GM15510 (cell line): Measurements from ENCODE around the gene ZNF367.

Experiments used
- POLR2A ChIP-seq: IDR thresholded peaks from 3 replicates; pipeline ENCODE4 v1.6.1; 2011; ENCODE audit warnings: borderline replicate concordance; ENCODE audit not compliant: insufficient read length; ENCODE audit errors: extremely low read depth

Gene ZNF367

GRCh38 chr9:96398582-96399324, 19.4 kb downstream of the ZNF367 start:
- no peak for TF ChIP-seq POLR2A

DNA sequence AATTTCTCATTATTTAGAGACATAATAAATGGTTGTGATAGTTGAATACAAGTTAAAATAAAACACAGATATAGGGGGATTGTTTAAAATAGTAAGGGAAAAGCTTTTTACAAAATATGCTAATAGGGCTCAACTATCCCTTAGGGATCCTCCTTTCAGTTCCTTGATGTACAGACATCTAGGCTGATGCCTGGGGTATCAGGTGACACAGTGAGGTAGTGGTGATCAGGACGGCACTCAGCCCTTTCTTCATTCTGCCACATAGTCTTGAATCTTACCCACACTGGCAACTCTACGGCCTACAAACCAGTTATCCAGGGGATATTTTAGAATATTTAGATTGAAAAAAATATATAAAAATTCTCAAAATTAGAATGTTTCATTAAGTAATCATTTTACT, 22.2 kb downstream of the ZNF367 start:
- no peak for TF ChIP-seq POLR2A

DNA sequence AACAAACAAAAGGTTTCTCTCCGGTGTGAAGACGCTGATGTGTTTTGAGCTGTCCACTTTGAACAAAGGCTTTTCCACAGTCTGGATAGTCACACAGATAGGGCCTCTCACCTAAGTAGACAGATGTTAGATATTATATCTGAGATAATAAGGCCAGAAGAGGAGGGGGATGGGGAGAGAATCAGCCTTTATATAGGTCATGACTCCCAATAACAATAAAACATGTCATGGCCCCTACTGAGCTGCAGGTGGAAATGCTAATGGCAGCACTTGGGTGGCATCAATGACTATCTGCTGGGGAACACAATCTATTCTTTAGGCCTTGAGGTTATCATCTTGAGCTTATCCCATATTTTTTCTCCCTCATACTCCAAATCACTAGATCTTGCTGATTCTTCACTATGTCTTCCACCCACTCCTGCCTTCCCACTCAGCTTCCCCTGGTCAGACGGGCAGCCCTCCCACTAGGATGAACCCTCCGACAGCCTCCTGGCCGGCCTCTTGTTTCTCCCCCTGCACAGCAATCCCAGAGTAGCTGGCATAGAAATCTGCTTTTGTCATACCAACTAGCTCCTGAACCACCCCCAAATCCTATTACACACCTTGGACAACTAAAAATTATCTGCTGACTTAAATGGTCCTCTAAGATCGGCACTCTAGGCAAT, 23.2 kb downstream of the ZNF367 start:
- no peak for TF ChIP-seq POLR2A

DNA sequence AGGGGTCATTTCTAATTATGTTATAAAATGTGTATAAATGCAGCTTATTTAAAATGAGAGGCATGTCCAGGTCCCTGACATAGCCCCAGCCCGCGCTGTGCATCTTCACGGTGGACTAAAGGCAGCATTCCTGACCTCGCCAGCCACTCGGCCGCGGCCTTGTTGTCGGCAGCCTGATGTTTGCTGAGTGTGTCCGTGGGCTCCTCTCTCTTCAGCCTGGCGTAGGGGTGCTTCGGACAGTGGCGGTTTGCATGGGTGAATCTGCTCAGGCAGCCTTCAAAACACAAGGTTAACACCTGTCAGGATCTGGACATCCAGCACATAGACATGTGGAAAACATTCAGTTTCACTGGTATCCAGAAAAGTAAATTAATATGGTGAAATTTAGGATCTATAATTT, 25.9 kb downstream of the ZNF367 start:
- no peak for TF ChIP-seq POLR2A

DNA sequence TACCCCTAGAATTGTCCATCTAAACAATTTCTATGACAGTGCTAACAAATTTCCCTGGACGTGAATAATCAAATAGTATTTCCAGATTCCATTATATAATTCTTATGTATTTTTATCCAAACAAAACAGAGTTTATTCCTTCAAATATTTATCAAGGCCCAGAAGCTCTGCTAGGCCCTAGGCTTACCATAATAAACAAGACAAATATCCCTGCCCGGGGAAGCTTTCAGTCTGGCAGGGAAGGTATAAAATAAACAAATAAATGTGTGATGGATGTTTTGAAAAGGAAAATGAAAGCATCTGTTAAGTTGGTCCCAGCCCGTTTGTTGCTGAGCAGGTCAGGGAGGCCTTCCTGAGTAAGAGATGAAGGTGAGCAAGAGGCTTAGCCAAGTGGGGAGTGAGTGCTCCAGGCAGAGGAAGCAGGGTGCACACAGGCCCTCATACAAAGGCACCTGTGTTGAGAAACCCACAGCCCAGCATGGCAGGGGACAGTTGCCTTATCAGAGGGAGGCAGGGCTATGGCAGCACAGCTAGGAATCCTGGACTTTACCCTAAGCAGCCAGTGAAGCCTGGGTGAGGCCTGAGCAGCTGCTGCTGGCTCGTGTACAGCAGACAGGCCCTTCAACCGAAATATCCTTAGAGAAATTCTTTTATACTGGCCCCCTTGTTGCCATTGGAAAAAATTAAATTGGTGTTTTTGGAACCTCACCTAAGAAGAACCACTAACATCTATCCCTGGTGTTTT, 27.0 kb downstream of the ZNF367 start:
- TF ChIP-seq POLR2A = no peak

- TF ChIP-seq POLR2A = no peak
These were observed 30.0 kb downstream of the ZNF367 start for GRCh38 chr9:96388144-96388543.

GRCh38 chr9:96386157-96386556, 32.0 kb downstream of the ZNF367 start:
- no peak for TF ChIP-seq POLR2A

DNA sequence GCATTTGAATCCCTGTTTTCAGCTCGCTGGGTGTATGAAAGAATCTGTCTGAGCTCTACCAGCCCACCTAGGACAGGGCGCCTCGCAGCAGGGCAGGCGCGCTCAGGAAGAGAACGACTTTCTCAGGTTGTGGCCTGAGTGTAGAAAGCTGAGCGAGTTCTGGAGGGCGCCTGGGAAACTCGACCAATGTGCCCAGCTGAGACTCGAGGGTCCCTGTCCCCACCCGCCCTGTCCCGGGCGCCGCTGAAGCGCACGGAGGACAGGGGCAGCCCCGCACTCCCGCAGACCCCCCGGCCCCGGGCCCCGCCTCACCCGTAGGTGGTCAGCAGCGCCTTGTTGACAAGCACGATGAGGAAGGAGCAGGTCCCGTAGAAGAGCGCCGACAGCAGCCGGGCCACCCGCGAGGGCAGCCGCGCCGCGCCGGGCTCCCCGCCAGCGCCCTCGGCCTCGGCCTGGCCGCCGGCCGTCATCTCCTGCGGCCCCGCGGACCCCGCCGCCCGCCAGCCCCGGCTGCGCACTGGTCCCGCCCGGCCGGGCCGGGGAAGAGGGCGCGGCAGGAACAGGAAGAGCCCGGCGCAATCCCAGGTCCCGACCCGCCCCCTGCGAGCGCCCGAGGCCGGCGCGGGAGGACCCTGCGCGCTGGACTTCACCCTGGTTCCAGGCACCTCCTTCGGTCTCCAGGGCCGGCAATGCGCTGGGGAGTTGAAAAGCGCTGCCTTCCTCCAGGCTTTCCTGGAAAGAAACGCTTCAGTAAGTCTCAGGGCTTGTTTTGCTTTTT, 34.8 kb downstream of the ZNF367 start, which contains the start of gene SLC35D2:
TSS of gene SLC35D2 (minus strand) at position 547 of the 778 bp plus-strand sequence. CDS start at position 470, 77 bp downstream.
- TF ChIP-seq POLR2A = no peak

DNA sequence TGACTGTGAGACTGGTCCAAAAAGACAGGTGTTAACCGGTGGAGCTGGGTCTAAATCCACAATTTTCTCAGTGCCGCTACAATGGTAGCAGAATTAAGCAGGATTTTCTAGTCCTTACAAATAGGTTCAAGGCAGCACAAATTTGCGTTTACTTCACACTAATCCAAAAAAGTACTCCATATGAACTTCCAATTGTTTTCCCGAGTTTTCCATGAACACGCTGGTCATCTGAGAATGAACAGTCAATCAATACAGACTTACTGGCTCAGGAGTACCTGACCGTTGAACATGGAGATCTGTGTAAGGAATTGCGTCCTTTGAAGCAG, 35.4 kb downstream of the ZNF367 start:
- TF ChIP-seq POLR2A = no peak

DNA sequence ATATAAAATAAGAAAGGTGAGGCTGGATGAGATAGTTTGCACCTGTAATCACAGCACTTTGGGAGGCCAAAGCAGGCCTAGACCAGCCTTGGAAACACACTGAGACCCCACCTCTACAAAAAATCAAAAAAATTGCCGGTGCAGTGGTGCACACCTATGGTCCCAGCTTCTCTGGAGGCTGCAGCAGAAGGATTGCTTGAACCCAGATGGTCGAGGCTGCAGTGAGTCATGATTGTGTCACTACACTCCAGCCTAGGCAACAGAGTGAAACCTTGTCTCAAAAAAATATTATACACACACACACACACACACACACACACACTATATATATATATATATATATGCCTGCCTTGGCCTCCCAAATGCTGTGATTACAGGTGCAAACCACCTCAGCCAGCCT, 36.0 kb downstream of the ZNF367 start:
- TF ChIP-seq POLR2A = no peak

DNA sequence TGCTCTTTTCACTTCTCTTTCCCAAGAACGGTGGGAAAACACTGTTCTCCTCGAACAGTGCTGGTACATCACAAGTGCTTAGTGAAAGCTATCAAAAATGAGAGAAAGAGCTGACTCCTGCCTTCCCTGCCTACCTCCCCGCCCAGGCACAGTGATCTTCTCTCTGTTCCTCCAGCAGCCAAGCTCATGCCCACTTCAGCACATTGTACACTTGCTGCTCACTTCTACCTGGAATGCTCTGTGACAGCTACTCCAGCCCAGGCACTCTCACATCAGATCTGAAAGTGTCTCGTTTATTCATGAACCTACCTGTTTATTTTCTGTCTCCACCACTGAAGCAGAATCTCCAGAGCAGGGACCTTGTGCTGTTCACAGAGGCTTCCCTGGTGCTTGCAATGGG, 36.5 kb downstream of the ZNF367 start:
- no peak for TF ChIP-seq POLR2A

- TF ChIP-seq POLR2A = no peak
These were observed 37.0 kb downstream of the ZNF367 start for GRCh38 chr9:96381125-96381524.

GRCh38 chr9:96379461-96379860, 38.7 kb downstream of the ZNF367 start:
- TF ChIP-seq POLR2A = no peak

GRCh38 chr9:96378187-96378586, 40.0 kb downstream of the ZNF367 start:
- no peak for TF ChIP-seq POLR2A
